Upper lobe of left lung (tissue), 6 donors: Measurements from ENCODE around the gene UGT2B17. TPM values are rescaled to one million over a fixed set of nuclear protein-coding genes. Genes with fewer than 3 reads are reported as not detected.
"Not testable (repeated sequence)": the region's sequence is repeated elsewhere in the genome, so short reads cannot be mapped to it uniquely, and the experiment has no call there.

ENCODE experiments used
- ATAC-seq, 2 donors: fragments of 200-7000 bp; cut with Tn5 transposase; one replicate each; pipeline ENCODE4 v1.9.1; 2022; ENCODE audit warnings: mild to moderate bottlenecking in 2 of 2, moderate library complexity in 2 of 2; ENCODE audit not compliant: low FRiP score in 2 of 2
- DNase-seq, 2 donors: peaks; one replicate each; pipeline ENCODE4 v3.0.0-alpha.2; 2019 to 2020
- H3K27ac ChIP-seq, 4 donors: fragments of 200-600 bp; sonication (generic); one replicate each; pipeline ENCODE4 v1.5.1; 2016 to 2019
- H3K27me3 ChIP-seq, 4 donors: fragments of 200-600 bp; sonication (generic); one replicate each; pipeline ENCODE4 v1.5.1; 2017 to 2019
- H3K36me3 ChIP-seq, 4 donors: fragments of 200-600 bp; sonication (generic); one replicate each; pipeline ENCODE4 v1.5.1; 2016 to 2019
- H3K4me1 ChIP-seq, 4 donors: fragments of 200-600 bp; sonication (generic); one replicate each; pipeline ENCODE4 v1.5.1; 2018 to 2019
- H3K4me3 ChIP-seq, 4 donors: fragments of 200-600 bp; sonication (generic); one replicate each; pipeline ENCODE4 v1.5.1; 2017 to 2019; ENCODE audit warnings: mild to moderate bottlenecking in 2 of 4, moderate library complexity in 1 of 4
- H3K9me3 ChIP-seq, 4 donors: fragments of 200-600 bp; sonication (generic); one replicate each; pipeline ENCODE4 v1.5.1; 2018 to 2019
- CTCF ChIP-seq, 6 experiments: fragments of 450-650 bp in 4 of 6; fragments of 200-600 bp in 2 of 6; sonication (generic) in 2 of 6; IDR thresholded peaks; one replicate each; pipeline ENCODE4 v1.5.1; 2016 to 2019; ENCODE audit warnings: antibody characterized with exemption in 6 of 6
- EP300 ChIP-seq, 4 donors: sonication (generic); formaldehyde crosslinking; IDR thresholded peaks; one replicate each; pipeline ENCODE4 v1.5.1; 2017; ENCODE audit warnings: antibody characterized with exemption in 4 of 4, control low read depth in 2 of 4
- POLR2A ChIP-seq, 4 donors: fragments of 450-650 bp; IDR thresholded peaks; one replicate each; pipeline ENCODE4 v1.5.1; 2016 to 2017; ENCODE audit warnings: antibody characterized with exemption in 4 of 4, mild to moderate bottlenecking in 2 of 4
- POLR2AphosphoS5 ChIP-seq, 2 donors: sonication (generic); formaldehyde crosslinking; IDR thresholded peaks; one replicate each; pipeline ENCODE4 v1.5.1; 2017; ENCODE audit warnings: antibody characterized with exemption in 2 of 2
- WGBS, 2 donors: methylation state at CpG; one replicate each; pipeline ENCODE4 v1.1.5; 2017 to 2018; 5-methylcytosine and 5-hydroxymethylcytosine counted together
- total RNA-seq, 6 donors: library from RNA; depleted of rRNA in 4 of 6; stranded (reverse); fragments of >200 nt in 4 of 6; gene quantifications; one replicate each; pipeline versions ENCODE4 v1.1.0 to v1.2.1, GENCODE V29; 2016 to 2021
- donor health status: DM: no; HTN: no; CAD: no; lungs with moderate emphysema.
- donor health status: DM: no; HTN: yes; CAD: no; lungs with severe emphysema.

Gene UGT2B17
- total RNA-seq, 6 donors from 2014 or later: 0.27 TPM; not detected in 5

GRCh38 chr4:68570122-68570507, 6.0 kb downstream of the UGT2B17 start:
- TF ChIP-seq POLR2A (IDR thresholded peaks at IDR 0.05) (no peak), CTCF (IDR thresholded peaks at IDR 0.05) (no peak), POLR2AphosphoS5 (IDR thresholded peaks at IDR 0.05) (no peak), EP300 (IDR thresholded peaks at IDR 0.05) (no peak)

GRCh38 chr4:68569466-68570121, 6.5 kb downstream of the UGT2B17 start:
- no peak overlapping the region for H3K4me3 ChIP-seq
- ATAC-seq (no peak), DNase-seq (no peak)
- TF ChIP-seq POLR2AphosphoS5 (IDR thresholded peaks at IDR 0.05) (no peak), POLR2A (IDR thresholded peaks at IDR 0.05) (no peak), CTCF (IDR thresholded peaks at IDR 0.05) (no peak), EP300 (IDR thresholded peaks at IDR 0.05) (no peak)
- 100% methylated on average over 4 of the region's 7 CpGs; no CpG with 5 or more reads in 1 of the 2 donors for WGBS, 2 donors
- H3K4me1 ChIP-seq: no peaks in the 10 kb centered on the region
- H3K27me3 ChIP-seq: no peaks in the 10 kb centered on the region
- no peaks in the 10 kb centered on the region for H3K9me3 ChIP-seq
- no peaks in the 10 kb centered on the region for H3K36me3 ChIP-seq
- H3K27ac ChIP-seq: no peak overlapping the region

More at GRCh38 chr4:68570122-68570507, 6.0 kb downstream of the UGT2B17 start:
- Histone ChIP-seq H3K36me3 (no peaks in the 10 kb centered on the region), H3K27ac (no peak overlapping the region), H3K27me3 (no peaks in the 10 kb centered on the region), H3K4me3 (no peak overlapping the region), H3K4me1 (no peaks in the 10 kb centered on the region), H3K9me3 (no peaks in the 10 kb centered on the region)
- WGBS, 2 donors: 80% methylated on average over 4 of the region's 4 CpGs; no CpG with 5 or more reads in 1 of the 2 donors
- no peak for ATAC-seq
- no peak for DNase-seq

GRCh38 chr4:68569036-68569435, 7.1 kb downstream of the UGT2B17 start:
- not testable (repeated sequence) for H3K27ac ChIP-seq, H3K9me3 ChIP-seq, H3K4me3 ChIP-seq, H3K4me1 ChIP-seq, H3K27me3 ChIP-seq, H3K36me3 ChIP-seq, ATAC-seq, DNase-seq
- WGBS, 2 donors: no CpG with 5 or more reads among the region's 1 CpG

- DNase-seq, H3K4me1 ChIP-seq, H3K9me3 ChIP-seq, ATAC-seq, H3K27ac ChIP-seq, H3K27me3 ChIP-seq, H3K4me3 ChIP-seq, H3K36me3 ChIP-seq: not testable (repeated sequence)
- 35% methylated on average over 4 of the region's 4 CpGs; no CpG with 5 or more reads in 1 of the 2 donors for WGBS, 2 donors
Observed at GRCh38 chr4:68568535-68568934, 7.6 kb downstream of the UGT2B17 start.

- not testable (repeated sequence) for H3K4me3 ChIP-seq, H3K27me3 ChIP-seq, H3K36me3 ChIP-seq, H3K4me1 ChIP-seq, H3K9me3 ChIP-seq, DNase-seq, H3K27ac ChIP-seq, ATAC-seq
- 80% methylated on average over 1 of the region's 1 CpG; no CpG with 5 or more reads in 1 of the 2 donors for WGBS, 2 donors
Observed at GRCh38 chr4:68566364-68566763, 9.8 kb downstream of the UGT2B17 start.

- not testable (repeated sequence) for H3K4me3 ChIP-seq, DNase-seq, H3K4me1 ChIP-seq, H3K36me3 ChIP-seq, H3K27ac ChIP-seq, ATAC-seq, H3K27me3 ChIP-seq, H3K9me3 ChIP-seq
- 96% methylated on average over 1 of the region's 1 CpG; no CpG with 5 or more reads in 1 of the 2 donors for whole genome bisulfite sequencing, 2 donors
Observed at GRCh38 chr4:68565082-68565481, 11.0 kb downstream of the UGT2B17 start.

- DNase-seq, H3K27me3 ChIP-seq, H3K4me1 ChIP-seq, H3K36me3 ChIP-seq, H3K4me3 ChIP-seq, ATAC-seq, H3K27ac ChIP-seq, H3K9me3 ChIP-seq: not testable (repeated sequence)
- WGBS, 2 donors: no CpG with 5 or more reads among the region's 1 CpG
Observed at GRCh38 chr4:68560364-68561070, 15.6 kb downstream of the UGT2B17 start.

- not testable (repeated sequence) for H3K4me1 ChIP-seq, H3K27ac ChIP-seq, H3K27me3 ChIP-seq, H3K9me3 ChIP-seq, H3K36me3 ChIP-seq, H3K4me3 ChIP-seq, DNase-seq, ATAC-seq
- WGBS, 2 donors: 67% methylated on average over 1 of the region's 1 CpG; no CpG with 5 or more reads in 1 of the 2 donors
Observed at GRCh38 chr4:68553830-68554229, 22.3 kb downstream of the UGT2B17 start.

GRCh38 chr4:68552818-68553811, 23.0 kb downstream of the UGT2B17 start:
- H3K9me3 ChIP-seq, H3K4me3 ChIP-seq, H3K4me1 ChIP-seq, H3K27me3 ChIP-seq, H3K36me3 ChIP-seq, DNase-seq, H3K27ac ChIP-seq, ATAC-seq: not testable (repeated sequence)
- WGBS, 2 donors: 49% methylated on average over 5 of the region's 5 CpGs; no CpG with 5 or more reads in 1 of the 2 donors
